HG02588 (cell line): ENCODE results near the gene NEAT1.
"Not testable (repeated sequence)": the region's sequence is repeated elsewhere in the genome, so short reads cannot be mapped to it uniquely, and the experiment has no call there.

Experiments
- ATAC-seq: cut with Tn5 transposase; IDR thresholded peaks from one replicate; pipeline ENCODE4 v1.9.1; 2021; ENCODE audit warnings: mild to moderate bottlenecking, moderate library complexity; ENCODE audit not compliant: unreplicated experiment

The NEAT1 gene

GRCh38 chr11:65404638-65405339, 17.8 kb upstream of the NEAT1 start:
- no peak for ATAC-seq

GRCh38 chr11:65410936-65411680, 11.5 kb upstream of the NEAT1 start:
- no peak for ATAC-seq

GRCh38 chr11:65411681-65412070, 10.9 kb upstream of the NEAT1 start:
- no peak for ATAC-seq

GRCh38 chr11:65412271-65413076, 10.1 kb upstream of the NEAT1 start:
- ATAC-seq, result no peak

GRCh38 chr11:65413077-65413664, 9.4 kb upstream of the NEAT1 start:
- not testable (repeated sequence) for ATAC-seq

GRCh38 chr11:65414776-65415498, 7.7 kb upstream of the NEAT1 start:
- no peak for ATAC-seq

GRCh38 chr11:65415499-65416340, 6.9 kb upstream of the NEAT1 start:
- no peak for ATAC-seq

- ATAC-seq, result peak; percentile 34
Measured at GRCh38 chr11:65416341-65416824, 6.2 kb upstream of the NEAT1 start.

- no peak for ATAC-seq
Measured at GRCh38 chr11:65416841-65417701, 5.5 kb upstream of the NEAT1 start.

- no peak for ATAC-seq
Measured at GRCh38 chr11:65417702-65418430, 4.7 kb upstream of the NEAT1 start.

- ATAC-seq, result no peak
Measured at GRCh38 chr11:65418431-65418680, 4.2 kb upstream of the NEAT1 start.

GRCh38 chr11:65418681-65419459, 3.7 kb upstream of the NEAT1 start:
- peak; percentile 30 for ATAC-seq

- no peak for ATAC-seq
Measured at GRCh38 chr11:65419460-65419771, 3.2 kb upstream of the NEAT1 start.

- ATAC-seq, result no peak
Measured at GRCh38 chr11:65419772-65420481, 2.7 kb upstream of the NEAT1 start.

- no peak for ATAC-seq
Measured at GRCh38 chr11:65420506-65420905, 2.1 kb upstream of the NEAT1 start.

- ATAC-seq, result no peak
Measured at GRCh38 chr11:65420979-65421793, 1.4 kb upstream of the NEAT1 start.
